ENCODE data around the gene BUB1. TPM values are rescaled to one million over a fixed set of nuclear protein-coding genes. Genes with fewer than 3 reads are reported as not detected.

The BUB1 gene
- total RNA-seq (3.9 and 11.2 TPM in 2 replicates), polyA plus RNA-seq (9.9 and 37.5 TPM in 2 replicates), polyA minus RNA-seq (ENCODE audit: low replicate concordance) (2.4 and 10.3 TPM in 2 replicates)
- polyA plus RNA-seq (2012): 6.3 and 23.1 TPM in 2 replicates

DNA sequence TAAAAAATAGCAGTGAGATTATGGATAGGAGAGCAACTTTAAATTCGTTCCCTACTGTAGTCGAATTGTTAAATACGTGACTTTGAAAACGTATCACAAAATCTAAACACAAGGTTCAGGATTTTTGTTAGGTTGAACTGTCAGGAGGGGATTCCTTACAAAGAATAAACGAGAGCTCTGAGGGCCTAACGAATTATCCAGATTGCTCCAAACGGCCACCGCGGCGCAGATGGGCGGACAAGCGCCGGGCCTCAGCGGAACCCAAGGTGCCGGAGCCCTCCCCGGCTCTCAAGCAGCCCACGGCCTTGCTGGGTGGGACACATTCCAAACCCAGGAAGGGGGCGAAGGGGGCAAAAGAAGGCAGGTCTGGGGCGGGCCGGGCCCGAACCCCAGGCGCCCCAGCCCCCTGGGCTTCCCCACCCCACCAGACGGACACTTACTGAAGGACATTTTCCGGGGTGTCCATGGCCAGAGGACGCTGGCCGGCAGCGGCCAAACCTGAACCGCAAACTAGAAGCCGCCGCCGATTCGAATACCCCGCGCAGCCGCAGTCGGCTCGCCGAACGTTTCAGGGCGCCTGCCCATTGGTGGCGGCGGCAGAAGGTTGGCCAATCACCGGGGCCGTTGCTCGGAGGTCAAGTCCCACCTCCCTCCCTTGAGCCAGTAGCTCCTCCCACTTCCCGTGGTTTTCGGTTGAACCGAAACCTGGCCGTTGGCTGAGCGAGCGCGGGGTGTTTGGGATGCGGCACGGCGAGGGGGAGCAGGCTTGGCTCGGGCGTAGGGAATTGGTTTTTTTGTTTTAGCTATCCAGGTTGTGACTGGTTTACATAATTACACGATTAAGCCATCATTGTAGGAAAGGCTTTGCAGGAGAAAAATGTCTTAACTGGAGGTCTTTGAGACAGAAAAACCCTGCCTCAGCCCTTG lies at the start of gene BUB1:
Gene BUB1 (minus strand): TSS at position 534 of the 927 bp plus-strand sequence. CDS start 68 bp downstream, at position 466.
- DNase-seq (ENCODE audit: low read depth in 2 of 2): peak; percentile 94 to 96
- Histone ChIP-seq H3K9me3 (ENCODE audit: control insufficient read depth, insufficient read depth, low read depth, low read length) (no peaks in the 10 kb centered on the region), H3K4me1 (ENCODE audit: control insufficient read depth, extremely low read depth, insufficient read depth, low read length) (peaks cover 8% of the 10 kb centered on the region), H3K36me3 (ENCODE audit: control insufficient read depth, insufficient read depth, low read length) (no peaks in the 10 kb centered on the region), H3K79me2 (ENCODE audit: control insufficient read depth, insufficient read depth, low read length) (peaks cover 32% of the 10 kb centered on the region), H2AFZ (ENCODE audit: low read length) (peak within 1 kb of the TSS; percentile 94), H3K4me3 (replicated peaks in 1 of 4; ENCODE audit: control extremely low read depth in 1 of 4, insufficient read depth in 1 of 4, low read depth in 3 of 4, low read length in 4 of 4) (peak within 1 kb of the TSS; percentile 69 to 98 (median 90)), H3K4me2 (ENCODE audit: extremely low read depth, insufficient read depth, low read length) (peak within 1 kb of the TSS; percentile 95), H3K27ac (ENCODE audit: insufficient read depth, low read length) (peak within 1 kb of the TSS; percentile 80), H3K27me3 (ENCODE audit: control insufficient read depth, insufficient read depth, low read length) (no peaks in the 10 kb centered on the region), H4K20me1 (ENCODE audit: control insufficient read depth, extremely low read depth, insufficient read depth, low read length) (no peaks in the 10 kb centered on the region), H3K9ac (ENCODE audit: insufficient read depth, low read length) (peak within 1 kb of the TSS; percentile 71)
- TF ChIP-seq CTCF (conservative IDR thresholded peaks at IDR 0.05 in 1 of 2, IDR thresholded peaks at IDR 0.05 in 1 of 2; ENCODE audit: low read depth in 1 of 2, low read length in 2 of 2) (no peak), EZH2 (IDR thresholded peaks at IDR 0.05; ENCODE audit: low read length, missing control alignments) (no peak)

GRCh38 chr2:110726285-110726684 lies 48.4 kb upstream of the BUB1 start:
- no peak overlapping the region for H2AFZ ChIP-seq (ENCODE audit: low read length)
- no peak overlapping the region for H3K4me3 ChIP-seq (replicated peaks in 1 of 4; ENCODE audit: control extremely low read depth in 1 of 4, insufficient read depth in 1 of 4, low read depth in 3 of 4, low read length in 4 of 4)
- H3K79me2 ChIP-seq (ENCODE audit: control insufficient read depth, insufficient read depth, low read length): no peaks in the 10 kb centered on the region
- H3K36me3 ChIP-seq (ENCODE audit: control insufficient read depth, insufficient read depth, low read length): no peaks in the 10 kb centered on the region
- no peaks in the 10 kb centered on the region for H3K9me3 ChIP-seq (ENCODE audit: control insufficient read depth, insufficient read depth, low read depth, low read length)
- no peak for TF ChIP-seq CTCF (conservative IDR thresholded peaks at IDR 0.05 in 1 of 2, IDR thresholded peaks at IDR 0.05 in 1 of 2; ENCODE audit: low read depth in 1 of 2, low read length in 2 of 2)
- no peak for TF ChIP-seq EZH2 (IDR thresholded peaks at IDR 0.05; ENCODE audit: low read length, missing control alignments)
- DNase-seq (ENCODE audit: low read depth in 2 of 2): no peak
- no peak overlapping the region for H3K27ac ChIP-seq (ENCODE audit: insufficient read depth, low read length)
- H3K4me1 ChIP-seq (ENCODE audit: control insufficient read depth, extremely low read depth, insufficient read depth, low read length): no peaks in the 10 kb centered on the region
- no peak overlapping the region for H3K9ac ChIP-seq (ENCODE audit: insufficient read depth, low read length)
- no peaks in the 10 kb centered on the region for H4K20me1 ChIP-seq (ENCODE audit: control insufficient read depth, extremely low read depth, insufficient read depth, low read length)
- peaks cover 32% of the 10 kb centered on the region for H3K27me3 ChIP-seq (ENCODE audit: control insufficient read depth, insufficient read depth, low read length)
- no peak overlapping the region for H3K4me2 ChIP-seq (ENCODE audit: extremely low read depth, insufficient read depth, low read length)

DNA sequence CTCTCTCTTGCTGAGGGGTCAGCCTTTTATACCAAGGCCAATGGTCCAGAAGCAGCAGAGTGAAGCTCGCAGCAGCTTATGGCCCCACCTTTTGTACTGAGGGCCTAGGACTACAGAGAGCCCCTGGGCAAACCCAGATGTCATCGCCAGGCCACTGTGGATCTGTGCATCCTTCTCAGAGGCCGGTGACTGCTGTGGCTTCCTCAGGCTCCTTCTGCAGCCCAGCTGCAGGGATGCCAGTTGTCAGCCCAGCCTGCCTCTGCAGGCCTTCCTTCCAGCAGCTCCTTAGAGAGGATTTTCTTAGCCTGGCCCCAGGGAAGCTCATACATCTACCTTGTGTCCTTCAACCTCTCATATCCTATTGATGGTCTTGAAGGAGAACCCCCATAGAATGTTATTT lies 48.0 kb upstream of the BUB1 start:
- Histone ChIP-seq H3K9ac (ENCODE audit: insufficient read depth, low read length) (no peak overlapping the region), H3K4me3 (replicated peaks in 1 of 4; ENCODE audit: control extremely low read depth in 1 of 4, insufficient read depth in 1 of 4, low read depth in 3 of 4, low read length in 4 of 4) (no peak overlapping the region), H3K27ac (ENCODE audit: insufficient read depth, low read length) (no peak overlapping the region), H4K20me1 (ENCODE audit: control insufficient read depth, extremely low read depth, insufficient read depth, low read length) (no peaks in the 10 kb centered on the region), H3K27me3 (ENCODE audit: control insufficient read depth, insufficient read depth, low read length) (peaks cover 31% of the 10 kb centered on the region), H3K4me2 (ENCODE audit: extremely low read depth, insufficient read depth, low read length) (no peak overlapping the region), H3K79me2 (ENCODE audit: control insufficient read depth, insufficient read depth, low read length) (no peaks in the 10 kb centered on the region), H3K36me3 (ENCODE audit: control insufficient read depth, insufficient read depth, low read length) (no peaks in the 10 kb centered on the region), H3K4me1 (ENCODE audit: control insufficient read depth, extremely low read depth, insufficient read depth, low read length) (no peaks in the 10 kb centered on the region), H3K9me3 (ENCODE audit: control insufficient read depth, insufficient read depth, low read depth, low read length) (no peaks in the 10 kb centered on the region), H2AFZ (ENCODE audit: low read length) (no peak overlapping the region)
- DNase-seq (ENCODE audit: low read depth in 2 of 2): no peak
- no peak for TF ChIP-seq CTCF (conservative IDR thresholded peaks at IDR 0.05 in 1 of 2, IDR thresholded peaks at IDR 0.05 in 1 of 2; ENCODE audit: low read depth in 1 of 2, low read length in 2 of 2)
- TF ChIP-seq EZH2 (IDR thresholded peaks at IDR 0.05; ENCODE audit: low read length, missing control alignments): no peak
